ENCODE measurements around the gene TMEM129. TPM values are rescaled to one million over a fixed set of nuclear protein-coding genes. Genes with fewer than 3 reads are reported as not detected.
A peak's percentile ranks its signal among the peaks of the same experiment; 100 is the strongest.

Gene TMEM129
- total RNA-seq, 1 donor from 2014 or later = 14.1 TPM

DNA sequence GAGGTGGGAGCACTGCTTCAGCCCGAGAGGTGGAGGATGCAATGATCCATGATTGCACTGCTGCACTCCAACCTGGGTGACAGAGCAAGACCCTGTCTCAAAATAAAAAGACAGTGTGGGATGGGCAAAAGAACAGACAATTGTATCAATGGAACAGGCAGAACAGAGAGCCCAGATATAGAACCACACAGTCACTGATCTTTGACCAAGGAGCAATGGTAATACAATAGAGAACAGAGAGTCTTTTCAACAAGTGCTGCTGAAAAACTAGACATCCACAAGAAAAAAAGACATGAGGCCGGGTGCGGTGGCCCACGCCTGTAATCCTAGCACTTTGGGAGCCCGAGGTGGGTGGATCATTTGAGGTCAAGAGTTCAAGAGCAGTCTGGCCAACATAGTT lies 42.9 kb downstream of the TMEM129 start:
- peaks cover 4% of the 10 kb centered on the region for H3K27me3 Mint-ChIP-seq (ENCODE audit: insufficient read depth, low read depth)
- Histone ChIP-seq H4K20me1 (ENCODE audit: low read depth) (no peaks in the 10 kb centered on the region), H3K4me2 (no peak overlapping the region), H2AFZ (replicated peaks) (no peak overlapping the region), H3K9ac (no peak overlapping the region), H3K27me3 (peaks cover 14% of the 10 kb centered on the region), H3K36me3 (no peaks in the 10 kb centered on the region), H3F3A (ENCODE audit: low read depth) (peaks cover 10% of the 10 kb centered on the region), H3K27ac (no peak overlapping the region), H3K4me1 (no peaks in the 10 kb centered on the region), H3K79me2 (ENCODE audit: low read depth) (no peaks in the 10 kb centered on the region), H3K9me3 (ENCODE audit: low read depth) (no peaks in the 10 kb centered on the region), H3K4me3 (no peak overlapping the region)
- H3K36me3 Mint-ChIP-seq = peaks cover 3% of the 10 kb centered on the region
- H3K4me1 Mint-ChIP-seq = peaks cover 14% of the 10 kb centered on the region
- no peaks in the 10 kb centered on the region for H3K9me3 Mint-ChIP-seq
- H3K4me3 Mint-ChIP-seq = no peak overlapping the region
- no peak overlapping the region for H3K27ac Mint-ChIP-seq
- no peak for DNase-seq (ENCODE audit: low spot score)
- TF ChIP-seq EZH2phosphoT487 (IDR thresholded peaks at IDR 0.05) = no peak
- TF ChIP-seq, protein P1, sequence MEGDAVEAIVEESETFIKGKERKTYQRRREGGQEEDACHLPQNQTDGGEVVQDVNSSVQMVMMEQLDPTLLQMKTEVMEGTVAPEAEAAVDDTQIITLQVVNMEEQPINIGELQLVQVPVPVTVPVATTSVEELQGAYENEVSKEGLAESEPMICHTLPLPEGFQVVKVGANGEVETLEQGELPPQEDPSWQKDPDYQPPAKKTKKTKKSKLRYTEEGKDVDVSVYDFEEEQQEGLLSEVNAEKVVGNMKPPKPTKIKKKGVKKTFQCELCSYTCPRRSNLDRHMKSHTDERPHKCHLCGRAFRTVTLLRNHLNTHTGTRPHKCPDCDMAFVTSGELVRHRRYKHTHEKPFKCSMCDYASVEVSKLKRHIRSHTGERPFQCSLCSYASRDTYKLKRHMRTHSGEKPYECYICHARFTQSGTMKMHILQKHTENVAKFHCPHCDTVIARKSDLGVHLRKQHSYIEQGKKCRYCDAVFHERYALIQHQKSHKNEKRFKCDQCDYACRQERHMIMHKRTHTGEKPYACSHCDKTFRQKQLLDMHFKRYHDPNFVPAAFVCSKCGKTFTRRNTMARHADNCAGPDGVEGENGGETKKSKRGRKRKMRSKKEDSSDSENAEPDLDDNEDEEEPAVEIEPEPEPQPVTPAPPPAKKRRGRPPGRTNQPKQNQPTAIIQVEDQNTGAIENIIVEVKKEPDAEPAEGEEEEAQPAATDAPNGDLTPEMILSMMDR (IDR thresholded peaks at IDR 0.05) = no peak
- TF ChIP-seq EZH2 (IDR thresholded peaks at IDR 0.05) = no peak

DNA sequence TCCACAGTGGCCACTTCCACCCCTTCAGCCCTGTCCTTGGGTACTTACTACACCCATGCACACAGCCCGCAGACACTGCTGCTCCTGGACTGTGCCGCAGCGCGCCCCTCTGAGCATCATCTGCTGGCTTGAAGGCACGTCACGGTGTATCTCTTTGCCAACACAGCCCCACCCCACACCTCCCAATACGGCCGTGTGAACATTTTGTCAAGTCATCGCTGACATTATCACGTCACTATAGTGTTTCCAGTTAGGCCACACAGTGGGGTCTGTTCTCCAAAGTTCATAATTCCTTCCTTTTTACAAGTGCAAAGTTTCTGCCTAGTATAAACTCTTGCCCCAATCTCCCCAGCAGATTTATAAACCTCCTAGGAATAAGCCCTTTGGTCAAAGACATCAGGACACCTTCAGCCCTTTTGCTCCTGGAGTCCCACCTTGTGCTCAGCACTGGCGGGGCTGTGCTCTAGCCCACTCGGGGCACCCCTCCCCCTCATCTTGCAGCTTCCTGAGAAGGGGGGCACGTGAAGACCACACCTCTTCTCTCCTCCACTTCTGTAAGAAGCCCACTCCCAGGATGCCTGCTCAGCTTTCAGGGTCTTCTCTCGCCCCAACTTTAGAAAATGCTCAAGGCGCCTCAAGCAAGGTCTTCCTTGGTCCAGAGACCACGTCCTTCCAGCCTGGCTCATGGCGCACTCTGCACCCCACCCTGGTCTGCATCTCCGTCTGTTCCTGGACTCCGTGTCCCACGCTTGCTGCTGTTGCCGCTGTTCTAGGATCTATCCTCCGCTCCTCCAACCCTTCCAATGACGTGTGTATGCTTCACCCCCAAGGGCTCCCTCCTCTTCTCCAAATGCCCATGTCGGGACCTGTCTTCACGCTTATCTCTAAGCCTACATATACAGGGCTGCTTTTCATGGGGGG lies 44.3 kb downstream of the TMEM129 start:
- no peaks in the 10 kb centered on the region for H3K36me3 Mint-ChIP-seq
- no peak overlapping the region for H3K4me3 Mint-ChIP-seq
- no peaks in the 10 kb centered on the region for H4K20me1 ChIP-seq (ENCODE audit: low read depth)
- no peak overlapping the region for H3K4me3 ChIP-seq
- no peak overlapping the region for H3K9ac ChIP-seq
- no peak for DNase-seq (ENCODE audit: low spot score)
- H3K4me1 Mint-ChIP-seq = peaks cover 6% of the 10 kb centered on the region
- H3K9me3 Mint-ChIP-seq = no peaks in the 10 kb centered on the region
- H3F3A ChIP-seq (ENCODE audit: low read depth) = no peaks in the 10 kb centered on the region
- H3K27me3 ChIP-seq = no peaks in the 10 kb centered on the region
- H3K79me2 ChIP-seq (ENCODE audit: low read depth) = no peaks in the 10 kb centered on the region
- H3K27ac ChIP-seq = no peak overlapping the region
- H3K27ac Mint-ChIP-seq = peak overlapping the region; percentile 55
- no peaks in the 10 kb centered on the region for H3K36me3 ChIP-seq
- H3K4me2 ChIP-seq = no peak overlapping the region
- no peaks in the 10 kb centered on the region for H3K4me1 ChIP-seq
- no peak overlapping the region for H2AFZ ChIP-seq (replicated peaks)
- peaks cover 7% of the 10 kb centered on the region for H3K27me3 Mint-ChIP-seq (ENCODE audit: insufficient read depth, low read depth)
- H3K9me3 ChIP-seq (ENCODE audit: low read depth) = no peaks in the 10 kb centered on the region
- no peak for TF ChIP-seq EZH2phosphoT487 (IDR thresholded peaks at IDR 0.05)
- TF ChIP-seq EZH2 (IDR thresholded peaks at IDR 0.05) = no peak
- TF ChIP-seq, protein P1 (IDR thresholded peaks at IDR 0.05) = no peak

DNA sequence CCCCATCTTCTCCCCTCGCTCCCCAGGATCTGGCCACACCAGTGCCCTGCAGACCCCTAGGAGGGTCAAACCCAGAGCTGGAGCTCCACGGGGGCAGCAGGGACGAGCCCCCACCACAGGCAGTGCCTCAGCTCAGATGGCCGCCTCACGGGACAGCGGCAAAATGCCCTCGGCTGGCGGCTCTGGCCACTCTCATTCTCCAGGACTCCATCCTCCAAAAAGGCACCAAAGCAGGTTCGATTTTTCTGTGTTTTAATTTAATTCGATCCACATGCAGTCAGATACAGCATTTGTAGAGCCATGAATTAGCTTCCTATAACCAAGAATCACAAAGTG lies 45.4 kb downstream of the TMEM129 start:
- Histone ChIP-seq H3F3A (ENCODE audit: low read depth) (no peaks in the 10 kb centered on the region), H3K27me3 (no peaks in the 10 kb centered on the region), H3K4me1 (no peaks in the 10 kb centered on the region), H3K4me3 (no peak overlapping the region), H3K9ac (no peak overlapping the region), H3K27ac (no peak overlapping the region), H3K79me2 (ENCODE audit: low read depth) (no peaks in the 10 kb centered on the region), H4K20me1 (ENCODE audit: low read depth) (no peaks in the 10 kb centered on the region), H2AFZ (replicated peaks) (no peak overlapping the region), H3K4me2 (no peak overlapping the region), H3K9me3 (ENCODE audit: low read depth) (no peaks in the 10 kb centered on the region), H3K36me3 (no peaks in the 10 kb centered on the region)
- Mint-ChIP-seq H3K4me1 (peaks cover 6% of the 10 kb centered on the region), H3K9me3 (no peaks in the 10 kb centered on the region), H3K36me3 (no peaks in the 10 kb centered on the region), H3K4me3 (no peak overlapping the region), H3K27me3 (ENCODE audit: insufficient read depth, low read depth) (peaks cover 7% of the 10 kb centered on the region), H3K27ac (no peak overlapping the region)
- DNase-seq (ENCODE audit: low spot score) = no peak
- TF ChIP-seq, protein P1 (IDR thresholded peaks at IDR 0.05) = no peak
- TF ChIP-seq EZH2phosphoT487 (IDR thresholded peaks at IDR 0.05) = no peak

All from neural progenitor cell (in vitro differentiated cells).